Fibroblast of pulmonary artery (primary cell): ENCODE measurements around the gene FOXP1.

ENCODE experiments used
- DNase-seq: peaks from one replicate; pipeline ENCODE4 v3.0.0-alpha.2; 2010; ENCODE audit warnings: low read depth
- H3K4me3 ChIP-seq: replicated peaks from 2 replicates; pipeline ENCODE4 v1.5.1; 2011; ENCODE audit warnings: low read depth, mild to moderate bottlenecking, control low read depth, low read length, moderate library complexity
- CTCF ChIP-seq: IDR thresholded peaks from 2 replicates; pipeline ENCODE4 v1.5.1; 2011; ENCODE audit warnings: mild to moderate bottlenecking, control low read depth, low read length, inconsistent platforms; ENCODE audit errors: missing control alignments

FOXP1 gene

GRCh38 chr3:71578054-71578751, 5.3 kb downstream of the FOXP1 start:
- no peak for DNase-seq
- no peak for TF ChIP-seq CTCF
- no peak overlapping the region for H3K4me3 ChIP-seq

GRCh38 chr3:71577011-71577410, 6.5 kb downstream of the FOXP1 start:
- no peak for DNase-seq
- TF ChIP-seq CTCF = no peak
- H3K4me3 ChIP-seq = no peak overlapping the region

- TF ChIP-seq CTCF = no peak
- DNase-seq = no peak
- H3K4me3 ChIP-seq = no peak overlapping the region
Observed at GRCh38 chr3:71575433-71575832, 8.1 kb downstream of the FOXP1 start.

GRCh38 chr3:71573181-71573580, 10.3 kb downstream of the FOXP1 start:
- H3K4me3 ChIP-seq = no peak overlapping the region
- DNase-seq = no peak

GRCh38 chr3:71570546-71570945, 13.0 kb downstream of the FOXP1 start:
- no peak for TF ChIP-seq CTCF

More at GRCh38 chr3:71573181-71573580, 10.3 kb downstream of the FOXP1 start:
- TF ChIP-seq CTCF = no peak

GRCh38 chr3:71568207-71568606, 15.3 kb downstream of the FOXP1 start:
- H3K4me3 ChIP-seq = no peak overlapping the region
- no peak for TF ChIP-seq CTCF
- no peak for DNase-seq

More at GRCh38 chr3:71570546-71570945, 13.0 kb downstream of the FOXP1 start:
- DNase-seq = no peak
- no peak overlapping the region for H3K4me3 ChIP-seq

GRCh38 chr3:71566776-71567175, 16.8 kb downstream of the FOXP1 start:
- no peak for TF ChIP-seq CTCF
- no peak for DNase-seq
- H3K4me3 ChIP-seq = no peak overlapping the region
